Measurements from ENCODE around the gene ERC1. TPM values are rescaled to one million over a fixed set of nuclear protein-coding genes. Genes with fewer than 3 reads are reported as not detected.

Gene ERC1
- total and polyA plus RNA-seq, 2 experiments from 2014 or later, result 18.4 to 29.7 TPM

- H3K9me2 ChIP-seq (replicated peaks; ENCODE audit: insufficient read depth), result no peaks in the 10 kb centered on the region
- no peak overlapping the region for H3K4me2 ChIP-seq
- H3K36me3 ChIP-seq (replicated peaks; ENCODE audit: insufficient read depth, low read depth), result no peaks in the 10 kb centered on the region
- H2AFZ ChIP-seq, result no peak overlapping the region
- H3K79me2 ChIP-seq, result no peaks in the 10 kb centered on the region
- 100% methylated on average over 2 of the region's 2 CpGs for WGBS (ENCODE audit: low lambda C conversion rate, missing lambda C conversion rate)
- H3K9me3 ChIP-seq (ENCODE audit: low read depth), result no peaks in the 10 kb centered on the region
- TF ChIP-seq EZH2 (IDR thresholded peaks at IDR 0.05; ENCODE audit: borderline replicate concordance) (no peak), EZH2phosphoT487 (IDR thresholded peaks at IDR 0.05; ENCODE audit: low read depth, severe bottlenecking, unreplicated experiment) (no peak), CTCF (IDR thresholded peaks at IDR 0.05; ENCODE audit: poor library complexity) (no peak)
- no peak overlapping the region for H3K27ac ChIP-seq
- no peaks in the 10 kb centered on the region for H3K27me3 ChIP-seq
- H3K4me1 ChIP-seq (ENCODE audit: insufficient read depth), result no peaks in the 10 kb centered on the region
- no peaks in the 10 kb centered on the region for H4K20me1 ChIP-seq (ENCODE audit: insufficient read depth, poor library complexity, severe bottlenecking)
- no peak overlapping the region for H3K4me3 ChIP-seq
- DNase-seq (ENCODE audit: low spot score), result no peak
Measured at GRCh38 chr12:1300460-1300859, 309.4 kb downstream of the ERC1 start.

DNA sequence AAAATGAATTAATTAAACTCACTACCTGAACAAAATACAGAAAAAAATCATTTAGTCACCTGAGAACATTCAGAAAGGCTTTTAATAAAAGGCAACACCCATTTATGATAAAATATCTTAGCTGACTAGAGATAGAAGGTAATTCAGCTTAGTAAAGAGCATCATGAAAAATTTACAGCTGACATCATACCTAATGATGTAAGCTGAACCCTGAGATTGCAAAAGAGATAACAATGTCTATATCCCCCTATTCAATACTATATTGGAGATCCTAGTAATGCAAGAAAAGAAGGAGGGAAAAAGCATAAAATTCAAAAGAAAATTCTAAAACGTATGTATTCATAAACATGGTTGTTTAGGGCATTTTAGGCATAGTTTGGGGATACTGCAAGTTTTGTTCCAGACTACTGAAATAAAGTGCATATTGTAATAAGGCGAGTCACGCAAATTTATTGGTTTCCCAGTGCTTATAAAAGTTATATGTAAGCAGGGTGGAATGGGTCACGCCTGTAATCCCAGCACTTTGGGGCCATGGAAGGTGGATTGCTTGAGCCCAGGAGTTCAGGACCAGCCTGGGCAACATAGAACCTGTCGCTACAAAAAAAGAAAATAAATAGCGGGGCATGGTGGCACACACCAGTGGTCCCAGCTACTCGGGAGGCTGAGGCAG, 311.3 kb downstream of the ERC1 start:
- TF ChIP-seq CTCF (IDR thresholded peaks at IDR 0.05; ENCODE audit: poor library complexity), result no peak
- TF ChIP-seq EZH2 (IDR thresholded peaks at IDR 0.05; ENCODE audit: borderline replicate concordance), result no peak
- TF ChIP-seq EZH2phosphoT487 (IDR thresholded peaks at IDR 0.05; ENCODE audit: low read depth, severe bottlenecking, unreplicated experiment), result no peak
- WGBS (ENCODE audit: low lambda C conversion rate, missing lambda C conversion rate), result 94% methylated on average over 7 of the region's 7 CpGs
- DNase-seq (ENCODE audit: low spot score), result no peak
- no peaks in the 10 kb centered on the region for H3K4me1 ChIP-seq (ENCODE audit: insufficient read depth)
- no peak overlapping the region for H2AFZ ChIP-seq
- no peaks in the 10 kb centered on the region for H3K27me3 ChIP-seq
- H4K20me1 ChIP-seq (ENCODE audit: insufficient read depth, poor library complexity, severe bottlenecking), result no peaks in the 10 kb centered on the region
- no peak overlapping the region for H3K4me2 ChIP-seq
- no peak overlapping the region for H3K27ac ChIP-seq
- H3K79me2 ChIP-seq, result no peaks in the 10 kb centered on the region
- no peaks in the 10 kb centered on the region for H3K9me3 ChIP-seq (ENCODE audit: low read depth)
- H3K36me3 ChIP-seq (replicated peaks; ENCODE audit: insufficient read depth, low read depth), result no peaks in the 10 kb centered on the region
- no peaks in the 10 kb centered on the region for H3K9me2 ChIP-seq (replicated peaks; ENCODE audit: insufficient read depth)
- H3K4me3 ChIP-seq, result no peak overlapping the region

DNA sequence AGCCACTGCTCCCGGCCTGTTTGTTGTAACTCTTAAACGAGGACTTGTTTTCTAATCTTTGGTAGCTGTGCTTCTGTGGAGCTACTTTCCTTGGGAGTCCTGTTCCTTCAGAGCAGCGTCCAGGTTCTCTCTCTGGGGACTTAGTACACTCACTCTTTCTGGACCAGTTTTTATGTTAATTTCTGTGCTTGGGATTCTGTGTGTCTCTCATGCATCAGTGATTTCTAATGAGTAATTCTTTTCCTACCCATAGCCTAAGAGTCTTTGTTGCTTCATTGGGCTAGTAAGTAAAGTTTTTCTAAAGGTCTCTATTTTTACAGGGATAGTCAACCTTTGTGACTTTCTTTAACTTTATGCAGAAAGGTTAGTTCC, 314.0 kb downstream of the ERC1 start:
- Histone ChIP-seq H3K4me1 (ENCODE audit: insufficient read depth) (no peaks in the 10 kb centered on the region), H2AFZ (no peak overlapping the region), H3K27ac (no peak overlapping the region), H3K79me2 (no peaks in the 10 kb centered on the region), H3K36me3 (replicated peaks; ENCODE audit: insufficient read depth, low read depth) (no peaks in the 10 kb centered on the region), H3K9me3 (ENCODE audit: low read depth) (no peaks in the 10 kb centered on the region), H3K4me2 (no peak overlapping the region), H3K27me3 (no peaks in the 10 kb centered on the region), H3K4me3 (no peak overlapping the region), H4K20me1 (ENCODE audit: insufficient read depth, poor library complexity, severe bottlenecking) (no peaks in the 10 kb centered on the region), H3K9me2 (replicated peaks; ENCODE audit: insufficient read depth) (no peaks in the 10 kb centered on the region)
- no peak for DNase-seq (ENCODE audit: low spot score)
- 91% methylated on average over 3 of the region's 3 CpGs for WGBS (ENCODE audit: low lambda C conversion rate, missing lambda C conversion rate)
- TF ChIP-seq EZH2phosphoT487 (IDR thresholded peaks at IDR 0.05; ENCODE audit: low read depth, severe bottlenecking, unreplicated experiment), result no peak
- no peak for TF ChIP-seq EZH2 (IDR thresholded peaks at IDR 0.05; ENCODE audit: borderline replicate concordance)
- TF ChIP-seq CTCF (IDR thresholded peaks at IDR 0.05; ENCODE audit: poor library complexity), result no peak

Data from hepatocyte (in vitro differentiated cells).